H1 (cell line): ENCODE data around the gene GALNT11. TPM values are rescaled to one million over a fixed set of nuclear protein-coding genes. Genes with fewer than 3 reads are reported as not detected.

Experiments used
- CTCF ChIA-PET: fragments of 300-600 bp; sonication (Branson Sonifier 250); formaldehyde crosslinking; loops from one replicate; lab custom pipeline; 2021; ENCODE audit not compliant: partially characterized antibody; lab: Charles Lee
- POLR2A ChIA-PET: fragments of 300-600 bp; sonication (Branson Sonifier 250); formaldehyde crosslinking; loops from one replicate; lab custom pipeline; 2021; ENCODE audit warnings: inconsistent platforms; ENCODE audit not compliant: partially characterized antibody; lab: Charles Lee
- DNase-seq, 2 experiments: peaks; one replicate each; pipeline versions ENCODE4 v3.0.0 to v3.0.0-alpha.2; 2010 to 2022; ENCODE audit warnings: low spot score in 2 of 2, low read depth in 1 of 2, mixed read lengths in 1 of 2
- FAIRE-seq: peaks from 2 replicates; lab custom pipeline; 2011; peaks lifted over from hg19 to GRCh38; lab: Jason Lieb, UNC
- H2AFZ ChIP-seq: 2 replicates; pipeline ENCODE4 v1.8.1; 2012; ENCODE audit warnings: low read length, inconsistent platforms
- H2AK5ac ChIP-seq: 2 replicates; pipeline ENCODE4 v1.6.1; 2013; ENCODE audit warnings: low read depth, low read length
- H2BK120ac ChIP-seq: replicated peaks from 2 replicates; pipeline ENCODE3; 2013; ENCODE audit warnings: low read depth, low read length, inconsistent platforms
- H2BK12ac ChIP-seq: 2 replicates; pipeline ENCODE4 v1.6.1; 2013; ENCODE audit warnings: low read depth, low read length
- H2BK15ac ChIP-seq: 2 replicates; pipeline ENCODE4 v1.6.1; 2013; ENCODE audit warnings: low read length
- H2BK20ac ChIP-seq: 2 replicates; pipeline ENCODE4 v1.6.1; 2013; ENCODE audit warnings: low read length
- H2BK5ac ChIP-seq: 2 replicates; pipeline ENCODE4 v1.6.1; 2013; ENCODE audit warnings: low read depth, low read length
- H3K14ac ChIP-seq: 2 replicates; pipeline ENCODE4 v1.6.1; 2013; ENCODE audit warnings: inconsistent platforms; ENCODE audit not compliant: insufficient read length
- H3K18ac ChIP-seq: 2 replicates; pipeline ENCODE4 v1.6.1; 2013; ENCODE audit warnings: low read length; ENCODE audit errors: extremely low read depth
- H3K23ac ChIP-seq: 2 replicates; pipeline ENCODE4 v1.6.1; 2013; ENCODE audit warnings: inconsistent platforms; ENCODE audit not compliant: insufficient read length
- H3K23me2 ChIP-seq: 2 replicates; pipeline ENCODE4 v1.6.1; 2013; ENCODE audit warnings: low read depth, low read length
- H3K27ac ChIP-seq: 2 replicates; pipeline ENCODE4 v1.6.1; 2011; ENCODE audit warnings: low read depth, low read length, inconsistent platforms
- H3K27me3 ChIP-seq, 4 experiments: replicated peaks in 1 of 4; 1 replicate in 1 of 4; 2 replicates in 3 of 4; pipeline versions ENCODE4 v1.6.1 to v1.8.1; 2011 to 2013; ENCODE audit warnings: low read length in 3 of 4, mild to moderate bottlenecking in 3 of 4, inconsistent platforms in 2 of 4, mixed read lengths in 2 of 4, moderate library complexity in 1 of 4; ENCODE audit not compliant: control insufficient read depth in 3 of 4, insufficient read depth in 3 of 4; ENCODE audit errors: extremely low read depth in 1 of 4
- H3K36me3 ChIP-seq, 4 experiments: 2 replicates each; pipeline versions ENCODE4 v1.6.1 to v1.8.1; 2011 to 2013; ENCODE audit warnings: mild to moderate bottlenecking in 4 of 4, low read length in 3 of 4, moderate library complexity in 2 of 4, control low read depth in 1 of 4, inconsistent platforms in 1 of 4; ENCODE audit not compliant: insufficient read depth in 4 of 4, control insufficient read depth in 2 of 4
- H3K4ac ChIP-seq: replicated peaks from 2 replicates; pipeline ENCODE3; 2013; ENCODE audit warnings: low read length, low read depth, mixed read lengths, inconsistent platforms; ENCODE audit not compliant: insufficient read length
- H3K4me1 ChIP-seq, 4 experiments: replicated peaks in 1 of 4; 1 replicate in 1 of 4; 2 replicates in 3 of 4; pipeline versions ENCODE4 v1.6.1 to v1.8.1; 2011 to 2013; ENCODE audit warnings: low read length in 3 of 4, inconsistent platforms in 2 of 4, mixed read lengths in 1 of 4; ENCODE audit not compliant: insufficient read depth in 4 of 4, control insufficient read depth in 3 of 4
- H3K4me2 ChIP-seq, 2 experiments: 2 replicates each; pipeline versions ENCODE4 v1.6.1 to v1.8.1; 2011 to 2013; ENCODE audit warnings: low read depth in 2 of 2, low read length in 2 of 2, control low read depth in 1 of 2, inconsistent platforms in 1 of 2, mild to moderate bottlenecking in 1 of 2; ENCODE audit not compliant: insufficient read depth in 1 of 2
- H3K4me3 ChIP-seq, 4 experiments: fragments of 200-600, 300-600 bp in 1 of 4; sonication (generic), shearing (Covaris generic), sonication (Bioruptor Twin) in 1 of 4; 2 replicates each; pipeline versions ENCODE4 v1.5.1 to v1.8.1; 2011 to 2016; ENCODE audit warnings: low read length in 4 of 4, low read depth in 3 of 4, control low read depth in 2 of 4, inconsistent platforms in 2 of 4, mild to moderate bottlenecking in 2 of 4, mixed read lengths in 1 of 4, moderate library complexity in 1 of 4; ENCODE audit not compliant: insufficient read depth in 2 of 4; ENCODE audit errors: extremely low read depth in 1 of 4
- H3K56ac ChIP-seq: replicated peaks from 2 replicates; pipeline ENCODE3; 2013; ENCODE audit warnings: low read depth, mild to moderate bottlenecking, mixed read lengths, low read length, inconsistent platforms; ENCODE audit not compliant: insufficient read length
- H3K79me1 ChIP-seq: 2 replicates; pipeline ENCODE4 v1.6.1; 2013; ENCODE audit warnings: low read depth, low read length, control low read depth
- H3K79me2 ChIP-seq, 2 experiments: 2 replicates each; pipeline versions ENCODE4 v1.6.1 to v1.8.1; 2012 to 2013; ENCODE audit warnings: low read length in 2 of 2, mild to moderate bottlenecking in 2 of 2, inconsistent platforms in 1 of 2; ENCODE audit not compliant: insufficient read depth in 2 of 2, control insufficient read depth in 1 of 2
- H3K9ac ChIP-seq, 4 experiments: replicated peaks in 1 of 4; 1 replicate in 1 of 4; 2 replicates in 3 of 4; pipeline versions ENCODE4 v1.6.1 to v1.8.1; 2011 to 2013; ENCODE audit warnings: low read depth in 3 of 4, low read length in 3 of 4, control low read depth in 2 of 4, mild to moderate bottlenecking in 2 of 4, moderate library complexity in 2 of 4, inconsistent platforms in 1 of 4; ENCODE audit errors: extremely low read depth in 1 of 4
- H3K9me3 ChIP-seq, 2 experiments: 2 replicates each; pipeline versions ENCODE4 v1.6.1 to v1.8.1; 2012 to 2013; ENCODE audit warnings: mild to moderate bottlenecking in 2 of 2, moderate library complexity in 2 of 2, control low read depth in 1 of 2, inconsistent platforms in 1 of 2, low read depth in 1 of 2, low read length in 1 of 2, mixed read lengths in 1 of 2; ENCODE audit not compliant: insufficient read depth in 2 of 2
- H4K20me1 ChIP-seq, 2 experiments: replicated peaks in 1 of 2; 2 replicates each; pipeline versions ENCODE3 to v1.8.1; 2011 to 2013; ENCODE audit warnings: inconsistent platforms in 2 of 2, low read length in 2 of 2, mild to moderate bottlenecking in 1 of 2; ENCODE audit not compliant: insufficient read depth in 2 of 2, control insufficient read depth in 1 of 2
- H4K5ac ChIP-seq: 2 replicates; pipeline ENCODE4 v1.6.1; 2013; ENCODE audit warnings: low read length, low read depth, mixed read lengths, inconsistent platforms; ENCODE audit not compliant: insufficient read length
- H4K8ac ChIP-seq: 2 replicates; pipeline ENCODE4 v1.8.0; 2013; ENCODE audit warnings: mild to moderate bottlenecking, moderate library complexity, low read length, inconsistent platforms; ENCODE audit not compliant: insufficient read depth; ENCODE audit errors: extremely low read depth
- H4K91ac ChIP-seq: replicated peaks from 2 replicates; pipeline ENCODE3; 2013; ENCODE audit warnings: low read length, mixed read lengths, inconsistent platforms; ENCODE audit not compliant: insufficient read length
- BCL11A ChIP-seq, 2 experiments: IDR thresholded peaks; one replicate each; pipeline ENCODE4 v1.6.1; 2011; ENCODE audit warnings: low read depth in 2 of 2, low read length in 2 of 2, mild to moderate bottlenecking in 2 of 2
- CBX5 ChIP-seq: fragments of 300-800, 300-1000 bp; sonication (generic); IDR thresholded peaks from 2 replicates; pipeline ENCODE4 v1.7.1; 2016; ENCODE audit warnings: antibody characterized with exemption, low read length, low read depth
- CHD1 ChIP-seq: IDR thresholded peaks from 2 replicates; pipeline ENCODE4 v1.6.1; 2012; ENCODE audit warnings: low read depth, low read length, improper control_type of control experiment
- CREB1 ChIP-seq: IDR thresholded peaks from 2 replicates; pipeline ENCODE4 v1.6.1; 2012; ENCODE audit warnings: inconsistent platforms
- HDAC2 ChIP-seq, 2 experiments: fragments of 300-600 bp in 1 of 2; sonication (generic) in 1 of 2; IDR thresholded peaks; 2 replicates each; pipeline ENCODE4 v1.6.1; 2011 to 2012; ENCODE audit warnings: low read depth in 2 of 2, low read length in 2 of 2, mild to moderate bottlenecking in 2 of 2, moderate library complexity in 2 of 2, borderline replicate concordance in 1 of 2, inconsistent platforms in 1 of 2
- MAFK ChIP-seq: IDR thresholded peaks from 2 replicates; pipeline ENCODE4 v1.6.1; 2012; ENCODE audit warnings: low read depth, mild to moderate bottlenecking, improper control_type of control experiment, low read length
- RBBP5 ChIP-seq: IDR thresholded peaks from 2 replicates; pipeline ENCODE4 v1.7.1; 2012; ENCODE audit warnings: low read depth, mild to moderate bottlenecking, inconsistent platforms, low read length, moderate library complexity, borderline replicate concordance
- RFX5 ChIP-seq: IDR thresholded peaks from 2 replicates; pipeline ENCODE4 v1.6.1; 2011; ENCODE audit warnings: low read depth, low read length, improper control_type of control experiment, borderline replicate concordance
- TAF1 ChIP-seq: IDR thresholded peaks from 2 replicates; pipeline ENCODE4 v1.6.1; 2011; ENCODE audit warnings: mild to moderate bottlenecking, low read depth, low read length
- WGBS, 2 experiments: shearing (Covaris generic) in 1 of 2; methylation state at CpG; one replicate each; pipeline versions ENCODE4 v1.1.6 to v1.1.7; 2013 to 2015; ENCODE audit warnings: low lambda C conversion rate in 2 of 2, mixed read lengths in 2 of 2, inconsistent platforms in 1 of 2, low coverage in 1 of 2, missing lambda C conversion rate in 1 of 2; ENCODE audit not compliant: insufficient replicate concordance in 2 of 2, insufficient coverage in 1 of 2, insufficient read length in 1 of 2; ENCODE audit errors: extremely low coverage in 1 of 2, missing lambda C conversion rate in 1 of 2; 5-methylcytosine and 5-hydroxymethylcytosine counted together
- polyA plus RNA-seq, 7 experiments: library from polyadenylated mRNA; depleted of rRNA in 3 of 7; stranded (reverse) in 5 of 7; unstranded in 2 of 7; fragments of >200 nt in 5 of 7; fragments of 200-250 nt in 2 of 7; gene quantifications; 1 replicate in 5 of 7; 2 replicates in 1 of 7; 4 replicates in 1 of 7; pipeline versions ENCODE4 v1.2.1 to v1.2.3, GENCODE V29; 2011 to 2013; ENCODE audit warnings: missing spikeins in 2 of 7, mixed read lengths in 2 of 7
- total RNA-seq: library from RNA; stranded (reverse); fragmentation: NEBNext Ultra II Directional; extraction: Animal tissue kit (Norgen Biotek cat#: 25700); gene quantifications from 2 replicates; pipeline ENCODE4 v1.2.1, GENCODE V29; 2021
- TF ChIP-seq, protein P1 (sequence below), 3 experiments: IDR thresholded peaks; 1 replicate in 2 of 3; 2 replicates in 1 of 3; pipeline versions ENCODE4 v1.5.1 to v1.6.1; 2011; ENCODE audit warnings: low read length in 3 of 3, mild to moderate bottlenecking in 3 of 3, inconsistent platforms in 2 of 3, low read depth in 1 of 3, moderate library complexity in 1 of 3; ENCODE audit not compliant: insufficient read depth in 1 of 3; ENCODE audit errors: control extremely low read depth in 1 of 3

Gene GALNT11
- total and polyA plus RNA-seq, 2 of the 8 experiments (the other 6 are each of a cell fraction or from before 2014, with no cell fraction given): 20.5 to 23.2 TPM

DNA sequence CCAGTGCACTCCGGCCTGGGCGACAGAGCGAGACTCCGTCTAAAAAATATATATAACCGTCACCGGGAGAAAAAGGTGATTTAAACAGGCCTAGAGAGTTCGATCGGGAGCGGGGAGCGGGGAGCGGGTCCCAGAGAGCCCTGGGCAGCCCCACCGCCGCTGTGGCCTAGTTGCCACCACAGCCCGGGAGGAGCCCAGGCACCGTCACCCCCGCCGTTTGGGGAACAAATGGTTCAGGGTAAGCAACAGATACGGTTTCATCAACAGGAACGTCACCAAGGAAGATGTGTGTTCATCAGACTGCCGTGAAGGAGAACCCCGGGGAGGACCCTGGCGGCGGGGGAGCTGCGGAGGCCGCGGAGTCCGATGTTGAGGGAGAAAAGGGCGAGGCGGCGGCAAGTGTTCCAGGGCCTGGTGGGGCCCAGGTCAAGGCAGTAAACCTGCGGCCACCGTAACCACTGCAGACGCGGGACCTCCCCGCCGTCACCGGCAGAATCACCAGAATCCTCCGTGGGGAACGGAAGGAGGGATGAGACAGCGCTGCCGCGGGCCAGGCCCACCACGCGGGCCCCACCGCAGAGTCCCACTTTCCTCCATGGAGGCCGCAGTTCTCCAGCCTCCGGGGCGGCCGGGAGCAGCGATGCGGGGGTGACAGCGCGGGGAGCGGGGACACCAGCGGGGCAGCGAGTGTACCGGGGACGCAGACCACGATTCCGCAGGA is 103.4 kb downstream of the GALNT11 start:
- no peak overlapping the region for H3K9ac ChIP-seq
- no peak overlapping the region for H3K14ac ChIP-seq
- no peak overlapping the region for H3K4me3 ChIP-seq
- peaks cover 2 to 6% of the 10 kb centered on the region in 2 experiments for H4K20me1 ChIP-seq
- H3K4ac ChIP-seq: no peak overlapping the region
- FAIRE-seq: no peak
- H2BK15ac ChIP-seq: no peak overlapping the region
- no peak overlapping the region for H4K8ac ChIP-seq
- no peak overlapping the region for H3K56ac ChIP-seq
- H3K23me2 ChIP-seq: no peaks in the 10 kb centered on the region
- H3K79me1 ChIP-seq: no peaks in the 10 kb centered on the region
- no peaks in the 10 kb centered on the region for H3K79me2 ChIP-seq
- peaks cover 0 to 23% of the 10 kb centered on the region in 2 experiments; a peak in 2 of 4 replicates for H3K9me3 ChIP-seq
- ChIA-PET POLR2A (no interaction called here), CTCF (interaction anchor here (0.9 kb wide), 1 partner anchor 347 kb away, joined by 3 read pairs; no protein-coding TSS in a partner anchor)
- DNase-seq: no peak
- no peak overlapping the region for H2BK12ac ChIP-seq
- H3K27me3 ChIP-seq: no peaks in the 10 kb centered on the region
- H4K5ac ChIP-seq: no peak overlapping the region
- no peak overlapping the region for H2AK5ac ChIP-seq
- H2BK120ac ChIP-seq: no peak overlapping the region
- no peak overlapping the region for H3K18ac ChIP-seq
- no peak overlapping the region for H3K23ac ChIP-seq
- no peak overlapping the region for H3K27ac ChIP-seq
- no peak overlapping the region for H2BK5ac ChIP-seq
- no peak overlapping the region for H2AFZ ChIP-seq
- H3K36me3 ChIP-seq: peaks cover 0 to 27% (median 10%) of the 10 kb centered on the region in 4 experiments; a peak in 7 of 8 replicates
- no peaks in the 10 kb centered on the region; a peak in 1 of 7 replicates for H3K4me1 ChIP-seq
- no peak overlapping the region for H2BK20ac ChIP-seq
- no peak overlapping the region for H3K4me2 ChIP-seq
- no peak overlapping the region for H4K91ac ChIP-seq
- WGBS, 2 experiments: 96% methylated on average over 58 of the region's 60 CpGs; no CpG with 5 or more reads in 1 of the 2 experiments
- no peak for TF ChIP-seq HDAC2 (IDR thresholded peaks at IDR 0.05; ENCODE audit: borderline replicate concordance in 1 of 2, low read depth in 2 of 2, low read length in 2 of 2)
- no peak for TF ChIP-seq TAF1
- no peak for TF ChIP-seq CREB1
- TF ChIP-seq CHD1: no peak
- TF ChIP-seq CBX5: no peak
- no peak for TF ChIP-seq RBBP5
- TF ChIP-seq, protein P1, sequence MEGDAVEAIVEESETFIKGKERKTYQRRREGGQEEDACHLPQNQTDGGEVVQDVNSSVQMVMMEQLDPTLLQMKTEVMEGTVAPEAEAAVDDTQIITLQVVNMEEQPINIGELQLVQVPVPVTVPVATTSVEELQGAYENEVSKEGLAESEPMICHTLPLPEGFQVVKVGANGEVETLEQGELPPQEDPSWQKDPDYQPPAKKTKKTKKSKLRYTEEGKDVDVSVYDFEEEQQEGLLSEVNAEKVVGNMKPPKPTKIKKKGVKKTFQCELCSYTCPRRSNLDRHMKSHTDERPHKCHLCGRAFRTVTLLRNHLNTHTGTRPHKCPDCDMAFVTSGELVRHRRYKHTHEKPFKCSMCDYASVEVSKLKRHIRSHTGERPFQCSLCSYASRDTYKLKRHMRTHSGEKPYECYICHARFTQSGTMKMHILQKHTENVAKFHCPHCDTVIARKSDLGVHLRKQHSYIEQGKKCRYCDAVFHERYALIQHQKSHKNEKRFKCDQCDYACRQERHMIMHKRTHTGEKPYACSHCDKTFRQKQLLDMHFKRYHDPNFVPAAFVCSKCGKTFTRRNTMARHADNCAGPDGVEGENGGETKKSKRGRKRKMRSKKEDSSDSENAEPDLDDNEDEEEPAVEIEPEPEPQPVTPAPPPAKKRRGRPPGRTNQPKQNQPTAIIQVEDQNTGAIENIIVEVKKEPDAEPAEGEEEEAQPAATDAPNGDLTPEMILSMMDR (IDR thresholded peaks at IDR 0.05; ENCODE audit: control extremely low read depth in 1 of 3, insufficient read depth in 1 of 3, low read depth in 1 of 3, low read length in 3 of 3): no peak
- no peak for TF ChIP-seq MAFK
- no peak for TF ChIP-seq RFX5
- no peak for TF ChIP-seq BCL11A (IDR thresholded peaks at IDR 0.05; ENCODE audit: low read depth in 2 of 2, low read length in 2 of 2)
